NCI-H2227 (cell line): ENCODE measurements around the gene IQSEC3.

Source experiments
- DNase-seq: peaks from one replicate; lab custom pipeline; 2025; ENCODE audit not compliant: unreplicated experiment; lab: John Stamatoyannopoulos, UW

Gene IQSEC3

DNA sequence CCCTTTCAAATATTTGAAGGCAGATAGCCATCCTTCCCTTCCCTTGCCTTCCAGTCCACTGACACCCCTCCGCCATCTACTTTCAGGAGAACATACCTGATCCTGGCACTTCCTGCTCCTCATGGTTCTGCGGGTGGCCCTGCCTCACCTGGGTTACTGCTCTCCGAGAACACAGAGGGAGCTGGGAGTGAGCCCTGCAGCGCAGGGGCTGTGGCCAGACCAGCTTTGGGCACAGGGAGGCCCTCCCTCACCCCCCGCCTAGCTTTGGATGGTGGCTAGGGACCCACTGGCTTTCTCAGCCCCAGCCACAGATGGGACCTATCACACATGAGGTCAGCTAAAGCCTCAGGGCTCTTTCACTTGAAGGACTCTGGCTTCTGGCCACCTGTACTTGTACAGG lies 12.4 kb downstream of the IQSEC3 start:
- DNase-seq = no peak

DNA sequence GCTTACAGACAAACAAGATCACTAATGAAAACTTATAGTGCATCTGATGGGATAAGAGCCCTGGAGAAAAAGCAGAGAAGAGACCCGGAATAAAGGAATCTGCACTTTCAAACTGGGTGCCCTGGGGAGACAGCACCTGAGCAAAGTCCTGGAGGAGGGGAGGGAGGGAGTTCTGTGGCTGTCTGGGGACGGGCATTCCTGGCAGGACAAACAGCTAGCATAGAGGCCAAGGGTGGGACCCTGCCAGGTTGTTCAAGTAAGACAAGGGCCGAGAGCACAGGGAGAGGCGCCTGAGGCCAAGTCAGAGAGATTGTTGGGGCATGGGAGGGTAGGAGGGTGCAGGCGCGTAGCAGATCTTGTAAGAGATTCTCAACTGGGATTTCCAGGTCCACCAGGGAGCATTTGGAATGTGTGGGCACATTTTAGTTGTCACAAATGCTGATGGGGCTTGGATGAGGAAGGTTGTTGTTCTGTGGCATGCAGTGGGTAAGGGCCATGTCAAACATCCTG lies 14.2 kb downstream of the IQSEC3 start:
- no peak for DNase-seq

DNA sequence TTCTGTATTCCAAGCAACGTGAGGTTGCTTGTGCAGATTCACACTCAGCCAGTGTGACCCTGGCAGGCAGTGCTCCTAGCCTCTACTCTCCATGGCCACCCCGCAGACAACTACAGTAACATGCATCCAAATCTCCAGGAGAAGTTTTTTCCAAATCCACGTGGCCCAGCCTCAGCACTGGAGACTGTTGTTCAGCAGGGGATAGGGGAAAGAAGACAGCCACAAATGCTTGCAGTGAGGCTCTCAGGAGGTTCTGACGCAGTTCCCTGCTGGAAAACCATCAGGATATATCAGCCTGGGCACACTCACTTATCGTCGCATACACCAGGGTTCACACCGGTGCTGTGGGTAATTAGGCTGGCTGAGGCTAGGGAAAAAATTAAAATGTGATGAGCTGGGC lies 16.2 kb downstream of the IQSEC3 start:
- DNase-seq = no peak

DNA sequence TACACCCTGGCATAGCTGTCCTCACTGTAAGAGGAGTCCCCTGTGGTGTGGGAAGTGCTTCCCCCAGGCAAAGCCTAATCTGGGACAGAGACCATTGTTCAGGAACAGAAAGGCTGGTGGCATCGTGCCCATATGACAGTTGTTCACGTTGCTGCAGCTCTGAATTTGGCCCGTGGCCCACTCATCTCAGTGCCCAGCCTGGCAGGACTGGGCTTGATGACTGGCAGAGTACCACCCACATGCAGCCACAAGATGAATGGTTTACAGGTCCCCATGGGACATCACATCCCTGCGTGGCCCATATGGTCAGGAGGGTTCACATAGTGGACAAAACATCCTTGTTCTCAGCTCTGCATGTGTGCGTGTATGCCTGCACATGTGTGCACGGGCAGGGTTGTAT lies 17.5 kb downstream of the IQSEC3 start:
- no peak for DNase-seq

DNA sequence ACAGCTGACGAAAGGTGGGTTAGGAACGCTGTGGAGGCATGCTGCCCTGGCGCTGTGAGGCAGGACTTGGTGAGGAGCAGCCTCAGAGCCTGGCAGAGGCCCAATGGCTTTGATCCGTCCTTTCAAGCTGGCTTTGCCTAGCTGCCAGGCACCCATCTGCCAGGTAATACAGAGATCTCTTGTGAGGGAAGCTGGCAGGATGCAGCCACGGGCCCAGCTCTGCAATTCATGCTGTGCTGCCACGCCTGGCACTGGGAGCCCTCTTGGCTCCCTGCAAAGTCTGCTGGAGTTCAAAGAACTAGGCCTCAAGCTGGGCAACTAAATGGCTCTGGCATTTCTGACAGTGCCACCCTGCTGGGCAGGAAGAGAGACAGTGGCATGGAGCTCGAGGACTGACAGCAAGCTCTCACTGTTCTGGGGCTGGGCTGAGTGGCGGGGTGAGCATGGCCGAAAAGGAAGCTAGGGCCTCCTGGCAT lies 18.7 kb downstream of the IQSEC3 start:
- DNase-seq = no peak

DNA sequence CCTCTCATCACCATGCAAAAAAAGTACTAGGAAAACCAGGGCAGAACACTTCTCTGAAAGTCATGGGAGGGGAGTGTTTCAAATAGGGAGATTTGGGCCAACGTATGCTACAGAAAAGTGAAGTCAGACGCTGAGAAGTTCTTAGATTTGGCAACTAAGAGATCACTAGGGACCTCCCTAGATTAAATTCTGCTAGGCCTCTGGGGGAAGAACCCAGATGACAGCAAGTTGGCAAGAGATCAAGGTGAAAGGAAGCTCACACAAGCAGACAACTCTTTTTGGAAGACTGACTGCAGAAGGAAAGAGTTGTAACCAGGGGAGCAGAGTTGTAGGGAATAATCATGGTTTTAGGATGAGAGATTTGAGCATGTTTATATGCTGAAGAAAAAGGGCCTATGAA lies 20.7 kb downstream of the IQSEC3 start:
- DNase-seq = no peak

DNA sequence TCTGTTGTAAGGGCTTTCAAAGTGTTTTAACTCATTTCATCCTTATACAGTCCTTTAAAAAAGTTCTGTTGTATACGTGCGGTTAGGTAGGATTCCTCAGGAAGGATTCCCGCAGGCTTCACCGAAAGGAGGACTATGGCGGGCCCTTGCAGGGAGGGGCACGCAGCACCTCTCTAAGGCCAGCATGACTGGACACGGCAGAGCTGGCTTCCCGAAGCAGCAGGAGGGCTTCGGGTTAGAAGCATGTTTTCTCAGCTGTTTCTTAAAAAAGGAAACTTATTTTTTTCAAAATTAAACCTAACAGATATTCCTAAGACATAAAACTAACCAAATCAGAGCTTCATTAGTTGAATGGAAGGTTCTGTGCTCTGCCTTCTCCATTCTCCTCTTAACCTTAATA lies 21.3 kb downstream of the IQSEC3 start:
- DNase-seq = no peak

DNA sequence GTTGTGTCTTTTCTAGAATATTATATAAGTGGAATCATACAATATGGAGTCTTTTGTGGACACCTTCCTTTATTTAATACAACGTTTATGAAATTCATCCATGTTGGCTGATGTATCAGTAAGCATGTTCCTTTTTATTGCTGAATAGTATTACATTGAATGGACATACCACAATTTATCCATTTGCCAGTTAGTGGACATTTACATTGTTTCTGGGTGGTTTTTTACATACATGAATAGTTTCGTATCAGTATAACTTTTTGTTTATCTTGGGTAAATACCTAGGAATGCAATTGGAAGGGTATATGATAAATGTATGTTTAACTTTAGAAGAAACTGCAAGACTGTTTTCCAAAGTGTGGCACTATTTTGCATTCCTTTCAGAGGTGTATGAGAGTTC lies 23.1 kb downstream of the IQSEC3 start:
- DNase-seq = no peak

DNA sequence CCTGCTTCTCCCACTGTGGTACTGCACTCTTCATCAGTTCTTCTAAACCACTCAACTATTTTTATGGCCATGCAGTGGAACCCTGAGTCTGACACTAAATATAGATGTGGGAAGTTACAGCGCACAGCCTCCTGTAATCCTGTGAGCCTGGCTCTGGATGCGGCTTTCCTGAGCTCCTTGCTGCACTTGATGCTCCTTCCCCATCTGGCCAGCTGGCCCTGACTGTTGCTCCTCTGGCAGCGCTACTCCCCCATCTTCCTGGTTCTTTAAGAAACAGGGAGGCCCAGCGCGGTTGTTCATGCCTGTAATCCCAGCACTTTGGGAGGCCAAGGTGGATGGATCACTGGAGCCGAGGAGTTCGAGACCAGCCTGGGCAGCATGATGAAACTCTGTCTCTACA lies 24.6 kb downstream of the IQSEC3 start:
- no peak for DNase-seq

DNA sequence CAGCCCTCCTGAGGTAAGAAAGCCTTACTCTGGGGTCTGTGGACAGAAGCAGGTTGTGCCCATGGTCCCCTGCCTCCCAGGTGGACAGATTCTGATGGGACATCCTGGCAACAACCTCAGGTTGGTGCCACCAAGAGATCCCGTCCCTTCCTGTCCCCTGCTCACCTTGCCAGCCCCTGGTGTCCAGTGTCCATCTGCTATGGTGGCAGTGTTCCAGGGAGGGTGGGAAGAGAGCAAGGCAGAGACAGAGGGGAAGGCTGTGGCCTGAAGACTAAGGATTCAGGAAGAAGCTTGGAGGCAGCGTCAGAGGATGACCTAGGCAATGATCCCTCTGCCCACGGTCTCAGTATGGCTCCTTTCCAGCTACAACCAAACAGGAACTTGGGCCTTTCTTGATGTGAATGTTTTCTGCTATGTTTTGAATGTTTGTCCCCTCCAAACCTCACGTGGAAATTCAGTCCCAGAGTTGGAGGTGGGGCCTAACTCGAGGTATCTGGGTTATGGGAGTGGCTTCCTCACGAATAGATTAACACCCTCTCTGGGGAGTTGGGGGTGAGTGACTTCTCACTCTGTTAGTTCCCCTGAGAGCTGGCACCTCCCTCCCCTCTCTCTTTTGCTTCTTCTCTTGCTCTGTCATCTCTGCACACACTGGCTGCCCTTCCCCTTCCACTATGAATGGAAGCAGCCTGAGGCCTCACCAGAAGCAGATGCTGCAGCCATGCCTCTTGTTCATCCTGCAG lies 26.9 kb downstream of the IQSEC3 start:
- DNase-seq = no peak

DNA sequence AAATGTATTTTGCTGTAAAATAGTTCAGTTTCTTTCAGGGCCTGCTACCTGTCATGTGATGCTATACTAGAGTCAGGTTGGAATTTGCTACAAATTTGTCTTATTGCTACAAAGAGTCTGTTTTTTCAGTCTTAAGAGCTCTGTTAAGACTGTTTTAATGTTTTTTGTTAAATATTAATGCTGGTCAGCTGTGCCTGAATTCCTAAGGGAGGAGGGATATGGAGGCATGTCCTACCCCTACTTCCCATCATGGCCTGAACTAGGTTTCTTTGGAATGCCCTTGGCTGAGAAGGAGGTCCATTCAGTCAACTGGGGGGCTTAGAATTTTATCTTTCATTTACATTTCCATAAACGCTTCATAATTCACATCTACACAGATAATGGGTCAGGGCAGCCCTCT lies 30.0 kb downstream of the IQSEC3 start:
- no peak for DNase-seq

DNA sequence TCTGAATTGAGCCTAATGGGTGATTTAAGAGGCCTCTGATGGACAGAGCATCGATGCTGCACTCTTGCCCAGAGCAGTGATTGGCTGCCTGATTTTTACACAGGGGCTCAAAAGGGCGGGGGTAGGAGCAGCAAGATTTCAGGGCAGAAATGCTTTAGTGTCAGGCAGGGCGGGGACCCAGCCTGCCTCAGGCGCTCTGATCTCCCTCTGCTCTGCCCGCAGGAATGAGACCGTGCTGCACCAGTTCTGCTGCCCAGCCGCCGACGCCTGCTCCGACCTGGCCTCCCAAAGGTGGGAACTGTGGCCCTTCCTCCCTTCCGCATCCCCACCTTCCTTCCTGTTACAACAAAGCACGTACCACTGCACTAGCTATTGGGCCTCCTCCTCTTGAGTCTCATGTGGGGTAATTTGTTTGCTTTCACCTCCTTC lies 32.4 kb downstream of the IQSEC3 start:
- no peak for DNase-seq

DNA sequence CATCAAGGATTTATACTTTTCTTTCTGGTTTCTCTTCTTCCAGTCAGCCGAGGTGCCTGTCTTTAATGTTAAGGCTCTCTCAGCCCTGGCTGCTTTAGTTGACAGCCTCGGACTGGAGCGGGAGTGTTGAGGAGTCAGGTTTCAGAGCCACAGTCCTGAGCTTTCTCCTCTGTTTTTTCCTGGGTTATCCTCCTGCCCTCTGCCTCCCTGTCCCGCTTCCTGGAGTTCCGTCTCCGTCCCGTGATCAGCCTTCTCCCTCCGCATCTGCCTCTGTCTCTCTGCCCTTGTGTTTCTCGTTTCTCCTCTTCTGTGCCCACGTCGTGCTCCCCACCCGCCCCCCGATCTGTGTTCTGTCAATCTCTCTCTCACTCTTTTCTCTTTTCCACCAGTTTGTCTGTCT lies 33.0 kb downstream of the IQSEC3 start:
- DNase-seq = no peak

DNA sequence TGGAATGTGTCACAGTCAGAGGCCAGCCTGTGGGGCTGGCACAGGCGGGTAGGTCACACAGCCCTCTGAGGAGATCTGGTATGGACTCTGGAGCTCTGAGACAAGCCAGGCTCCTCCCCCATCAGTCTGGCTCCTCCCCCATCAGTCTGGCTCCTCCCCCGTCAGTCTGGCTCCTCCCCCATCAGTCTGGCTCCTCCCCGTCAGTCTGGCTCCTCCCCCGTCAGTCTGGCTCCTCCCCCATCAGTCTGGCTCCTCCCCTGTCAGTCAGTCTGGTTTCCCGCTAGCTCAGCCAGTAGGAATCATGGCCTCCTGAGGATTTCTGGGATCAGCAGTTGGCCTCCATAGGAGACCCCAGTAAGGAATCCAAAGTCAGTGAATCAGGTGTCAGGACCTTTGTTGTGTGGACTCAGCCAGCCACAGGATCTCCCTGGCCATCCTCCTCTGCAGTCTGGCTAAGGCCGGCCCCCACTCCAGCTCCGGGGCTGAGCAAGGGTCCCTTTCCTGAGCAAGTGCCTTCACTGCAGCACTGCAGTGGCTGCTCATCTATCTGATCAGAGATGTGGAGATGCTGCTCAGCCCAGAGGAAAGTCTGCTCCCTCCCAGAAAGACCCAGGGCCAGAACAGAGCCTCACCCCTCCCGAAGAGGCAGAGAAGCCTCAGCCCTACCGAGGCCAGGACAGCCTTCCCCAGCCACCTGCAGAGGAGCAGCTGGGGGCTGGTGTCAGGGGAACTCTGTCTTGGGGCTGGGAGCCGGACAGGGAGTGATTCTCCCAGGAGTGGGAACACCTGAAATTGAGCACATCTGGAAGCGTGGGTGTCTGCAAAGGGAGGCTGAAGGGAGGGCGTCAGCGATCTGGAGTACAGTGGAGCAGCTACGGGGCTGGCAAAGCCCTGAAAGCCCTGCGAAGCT lies 35.7 kb downstream of the IQSEC3 start:
- peak; percentile 41 for DNase-seq

DNA sequence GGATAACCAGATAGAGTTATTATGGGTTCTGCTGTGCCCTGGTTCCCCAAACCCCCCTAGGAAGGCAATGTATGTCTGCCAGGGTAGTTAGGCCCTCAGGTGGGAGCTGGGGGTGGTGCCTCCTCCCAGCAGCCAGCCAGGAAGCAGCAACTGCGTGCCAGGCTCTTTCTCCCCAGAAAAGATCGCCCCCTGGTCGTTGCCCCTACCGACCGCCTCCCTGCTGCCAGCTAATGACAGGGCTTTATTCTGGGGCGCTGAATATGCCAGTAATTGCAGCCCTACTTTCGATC lies 36.3 kb downstream of the IQSEC3 start:
- no peak for DNase-seq

DNA sequence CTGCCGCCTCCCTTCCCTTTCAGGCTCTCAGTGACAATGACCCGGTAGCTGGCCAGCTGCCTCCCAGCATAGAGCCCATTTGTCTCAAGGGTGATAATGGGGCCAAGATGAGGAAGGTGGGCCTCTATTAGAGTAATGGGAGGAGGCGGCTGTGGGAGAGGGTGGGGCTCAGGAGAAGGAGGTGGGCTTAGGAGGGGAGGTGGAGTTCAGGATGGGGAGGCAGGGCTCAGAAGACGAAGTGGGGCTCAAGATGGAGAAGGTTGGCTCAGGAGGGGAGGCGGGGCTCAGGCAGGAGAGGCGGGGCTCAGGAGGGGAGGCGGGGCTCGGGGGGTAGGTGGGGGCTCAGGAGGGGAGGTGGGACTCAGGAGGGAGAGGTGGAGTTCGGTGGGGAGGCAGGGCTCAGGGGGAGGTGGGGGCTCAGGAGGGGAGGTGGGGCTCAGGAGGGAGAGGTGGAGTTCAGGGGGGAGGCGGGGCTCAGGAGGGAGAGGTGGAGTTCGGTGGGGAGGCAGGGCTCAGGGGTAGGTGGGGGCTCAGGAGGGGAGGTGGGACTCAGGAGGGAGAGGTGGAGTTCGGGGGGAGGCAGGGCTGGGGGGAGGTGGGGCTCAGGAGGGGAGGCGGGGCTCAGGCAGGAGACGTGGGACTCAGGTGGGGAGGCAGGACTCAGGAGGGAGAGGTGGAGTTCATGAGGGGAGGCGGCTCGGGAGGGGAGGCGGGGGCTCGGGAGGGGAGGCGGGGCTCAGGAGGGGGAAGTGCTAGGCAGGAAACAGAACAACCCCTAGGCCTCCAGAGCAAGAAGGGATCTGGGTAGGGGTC lies 36.8 kb downstream of the IQSEC3 start:
- DNase-seq = peak; percentile 75

DNA sequence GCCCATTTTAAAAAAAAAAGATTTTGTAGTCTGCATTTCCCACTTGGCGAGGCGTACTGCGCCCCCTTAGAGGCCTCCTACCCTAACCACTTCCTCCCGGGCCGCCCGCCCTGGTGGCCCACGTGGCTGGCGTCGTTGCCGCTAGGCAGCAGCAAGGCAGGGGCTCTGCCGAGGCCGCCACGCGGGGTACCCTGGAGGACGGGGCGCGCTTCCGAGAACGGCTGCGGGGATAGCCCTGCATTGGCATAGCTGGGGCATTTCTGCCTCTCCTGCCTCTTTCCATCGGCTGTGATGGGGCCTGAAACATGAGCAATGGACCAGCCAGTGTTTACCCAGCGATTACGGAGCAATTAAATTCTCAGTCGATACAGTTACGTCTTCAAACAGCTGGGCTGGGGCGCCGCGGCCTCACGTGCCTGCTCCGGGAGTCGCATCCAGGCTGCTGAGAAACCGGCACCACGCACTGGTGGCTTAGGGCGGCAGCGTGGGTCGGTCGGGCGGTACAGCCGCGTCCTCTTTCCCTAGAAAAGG lies 38.0 kb downstream of the IQSEC3 start:
- peak; percentile 33 for DNase-seq

DNA sequence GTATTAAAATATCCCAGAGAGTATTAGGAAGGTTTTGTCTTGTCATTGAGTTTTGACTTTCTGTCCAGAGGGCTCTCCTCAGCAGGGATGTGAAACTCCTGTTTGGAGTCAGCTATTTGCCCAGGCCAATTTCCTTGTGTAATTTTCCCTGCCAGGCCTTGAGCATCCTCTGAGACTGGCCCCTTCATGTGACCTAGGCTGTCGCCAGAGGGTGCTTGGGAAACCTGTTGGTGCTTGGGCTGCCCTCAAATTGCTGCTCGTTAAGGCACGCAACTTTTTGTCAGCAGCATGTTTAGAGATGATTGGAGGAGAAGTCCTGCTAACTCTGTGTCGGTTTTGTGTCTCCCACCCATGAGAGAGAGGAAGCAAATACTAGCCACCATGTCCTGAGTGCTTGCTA lies 39.1 kb downstream of the IQSEC3 start:
- no peak for DNase-seq

DNA sequence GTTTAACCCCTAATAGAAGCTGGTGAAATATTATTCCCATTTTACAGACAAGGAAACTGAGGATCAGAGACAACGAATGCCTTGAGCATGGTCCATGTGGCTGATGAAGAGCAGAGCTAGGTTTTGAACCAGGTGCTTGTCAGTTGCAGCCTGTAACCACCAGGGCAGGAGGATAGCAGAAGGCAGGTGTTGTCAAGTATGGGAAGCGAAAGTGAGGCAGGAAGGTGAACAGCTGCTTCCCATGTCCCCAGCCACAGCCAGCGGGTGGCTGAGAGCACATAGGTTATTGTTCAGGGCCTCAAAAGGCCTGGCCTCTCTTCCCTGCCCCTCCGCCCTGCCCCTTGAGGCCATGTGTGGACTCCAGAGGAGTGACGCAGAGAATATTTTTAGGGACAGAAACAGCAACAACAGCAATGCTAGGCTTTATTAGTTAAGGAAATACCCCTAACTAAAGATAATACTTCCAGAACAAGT lies 39.6 kb downstream of the IQSEC3 start:
- DNase-seq = no peak

DNA sequence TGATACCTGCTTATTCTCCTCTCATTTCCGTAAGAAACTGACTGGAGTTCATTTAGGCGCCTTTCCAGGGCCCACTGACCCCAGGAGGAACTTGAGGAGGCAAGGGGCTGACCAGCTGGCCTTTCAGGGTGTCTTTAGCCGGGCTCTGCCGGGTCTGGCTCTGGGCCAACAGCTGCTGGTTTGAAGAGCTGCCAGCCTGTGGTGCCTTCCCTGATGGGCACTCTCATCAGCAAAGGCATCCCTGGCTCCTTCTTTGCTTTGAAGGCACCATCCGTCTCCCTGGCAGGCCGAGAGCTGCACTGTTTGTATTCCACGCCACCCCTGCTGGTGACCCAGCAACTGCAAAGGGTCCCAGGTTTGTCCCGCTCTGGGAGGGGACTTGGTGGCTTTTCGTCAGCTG lies 42.0 kb downstream of the IQSEC3 start:
- no peak for DNase-seq

DNA sequence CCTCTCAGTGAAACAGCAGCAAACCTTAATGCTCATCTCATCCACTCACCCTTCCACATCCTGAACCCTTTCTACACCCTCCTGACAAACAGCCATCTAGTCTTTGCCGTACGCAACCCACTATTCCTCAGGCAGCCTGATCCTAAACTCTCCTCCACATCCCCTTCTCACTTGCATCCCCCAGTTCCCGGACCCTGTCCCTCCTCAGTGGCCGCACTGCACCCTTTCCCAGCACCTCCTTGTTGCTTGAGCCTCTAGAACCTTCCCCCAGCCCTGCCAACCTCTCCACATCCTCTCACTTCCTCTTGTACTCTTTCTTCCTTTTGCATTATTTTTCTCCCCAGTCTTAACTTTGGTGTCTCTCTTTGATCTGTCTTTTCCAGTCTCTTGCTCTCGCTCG lies 42.9 kb downstream of the IQSEC3 start:
- DNase-seq = no peak
